H4 (cell line): Measurements from ENCODE around the gene PAK4. TPM values are rescaled to one million over a fixed set of nuclear protein-coding genes. Genes with fewer than 3 reads are reported as not detected.

Experiments used
- DNase-seq: peaks from one replicate; pipeline ENCODE4 v3.0.0-alpha.2; 2015; ENCODE audit warnings: low spot score
- total RNA-seq: library from RNA; depleted of rRNA; stranded (reverse); fragments of >200 nt; shearing (Covaris generic); gene quantifications from 2 replicates; pipeline ENCODE4 v1.2.3, GENCODE V29; 2014

The PAK4 gene
- total RNA-seq, 1 experiment from 2014 or later = 13.2 TPM

GRCh38 chr19:39180749-39181148 lies 55.2 kb downstream of the PAK4 start:
- no peak for DNase-seq

GRCh38 chr19:39181500-39182173 lies 56.1 kb downstream of the PAK4 start:
- DNase-seq = no peak

- no peak for DNase-seq
Observed at GRCh38 chr19:39182174-39182505, 56.6 kb downstream of the PAK4 start.

- DNase-seq = no peak
Observed at GRCh38 chr19:39183104-39183503, 57.5 kb downstream of the PAK4 start.

GRCh38 chr19:39186391-39186790 lies 60.8 kb downstream of the PAK4 start:
- no peak for DNase-seq

GRCh38 chr19:39187552-39187943 lies 62.0 kb downstream of the PAK4 start:
- no peak for DNase-seq

- DNase-seq = no peak
Observed at GRCh38 chr19:39188960-39189359, 63.4 kb downstream of the PAK4 start.

GRCh38 chr19:39190768-39191167 lies 65.2 kb downstream of the PAK4 start:
- no peak for DNase-seq

- no peak for DNase-seq
Observed at GRCh38 chr19:39192846-39193245, 67.3 kb downstream of the PAK4 start.

GRCh38 chr19:39193803-39194202 lies 68.2 kb downstream of the PAK4 start:
- no peak for DNase-seq

- no peak for DNase-seq
Observed at GRCh38 chr19:39194832-39195542, 69.4 kb downstream of the PAK4 start.

GRCh38 chr19:39195755-39196154 lies 70.2 kb downstream of the PAK4 start:
- no peak for DNase-seq

- DNase-seq = no peak
Observed at GRCh38 chr19:39196320-39196719, 70.7 kb downstream of the PAK4 start.

- DNase-seq = no peak
Observed at GRCh38 chr19:39196860-39197562, 71.4 kb downstream of the PAK4 start, which contains the start of gene NCCRP1. Gene NCCRP1, plus strand, starts transcription at chr19:39196964. Its CDS starts 19 bp downstream, at chr19:39196983.

- no peak for DNase-seq
Observed at GRCh38 chr19:39197808-39198207, 72.2 kb downstream of the PAK4 start.

- no peak for DNase-seq
Observed at GRCh38 chr19:39199025-39199424, 73.4 kb downstream of the PAK4 start.

- no peak for DNase-seq
Observed at GRCh38 chr19:39200066-39200802, 74.6 kb downstream of the PAK4 start.

- DNase-seq = no peak
Observed at GRCh38 chr19:39200803-39201115, 75.2 kb downstream of the PAK4 start.

GRCh38 chr19:39202998-39203355 lies 77.4 kb downstream of the PAK4 start:
- DNase-seq = no peak

GRCh38 chr19:39203372-39204341 lies 78.1 kb downstream of the PAK4 start, which contains the start of gene SYCN:
Gene SYCN, minus strand, starts transcription at chr19:39204263. Its CDS starts 9 bp downstream, at chr19:39204254.
- DNase-seq = no peak

GRCh38 chr19:39205449-39205764 lies 79.8 kb downstream of the PAK4 start:
- no peak for DNase-seq
